Measurements from ENCODE around the gene DDB1.

The DDB1 gene

GRCh38 chr11:61332797-61333549, at the start of gene DDB1, which contains the start of gene TKFC:
TSS of gene DDB1 (minus strand) at chr11:61333105. CDS start at chr11:61332968, 137 bp downstream.
TSS of gene TKFC (plus strand) at chr11:61333228. CDS start at chr11:61334729, 1,501 bp downstream.
- peak; percentile 48 to 97 (median 87) for DNase-seq

DNA sequence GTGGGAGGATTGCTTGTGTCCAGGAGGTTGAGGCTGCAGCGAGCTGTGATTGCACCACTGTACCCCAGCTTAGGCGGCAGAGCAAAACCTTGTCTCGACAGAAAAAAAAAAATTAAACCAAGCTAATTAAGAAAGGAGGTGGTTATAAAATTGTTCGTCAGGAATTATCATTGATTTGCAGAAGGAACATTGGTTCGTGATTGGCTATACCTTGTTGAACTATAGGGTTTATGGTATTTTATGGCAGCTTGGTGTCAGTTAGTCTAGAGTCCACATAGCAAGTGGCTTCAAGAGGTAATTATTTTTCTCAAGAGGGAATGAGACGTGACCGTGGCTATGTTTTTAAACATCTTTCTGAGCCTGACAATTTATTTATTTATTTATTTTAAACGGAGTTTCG, 48.0 kb upstream of the DDB1 start:
- no peak for DNase-seq

- no peak for DNase-seq
These were observed 45.9 kb upstream of the DDB1 start for GRCh38 chr11:61378713-61379313.

GRCh38 chr11:61377461-61378160, 44.7 kb upstream of the DDB1 start:
- DNase-seq: no peak

DNA sequence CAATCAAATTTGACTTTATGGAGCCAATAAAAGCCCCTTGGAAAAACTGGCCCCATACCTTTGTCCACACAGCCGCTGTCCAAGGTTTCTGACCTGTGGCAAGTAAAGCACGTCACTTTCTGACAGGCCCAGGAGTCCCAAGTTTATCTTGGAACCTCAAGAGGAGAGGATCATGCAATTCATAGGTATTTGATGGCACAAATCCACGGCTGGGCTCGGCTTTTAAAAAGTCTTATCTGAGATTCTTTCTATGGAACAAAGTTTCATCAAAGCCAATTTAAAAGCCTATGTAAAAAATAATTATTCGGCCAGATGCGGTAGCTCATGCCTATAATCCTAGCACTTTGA, 42.8 kb upstream of the DDB1 start:
- DNase-seq: no peak

DNA sequence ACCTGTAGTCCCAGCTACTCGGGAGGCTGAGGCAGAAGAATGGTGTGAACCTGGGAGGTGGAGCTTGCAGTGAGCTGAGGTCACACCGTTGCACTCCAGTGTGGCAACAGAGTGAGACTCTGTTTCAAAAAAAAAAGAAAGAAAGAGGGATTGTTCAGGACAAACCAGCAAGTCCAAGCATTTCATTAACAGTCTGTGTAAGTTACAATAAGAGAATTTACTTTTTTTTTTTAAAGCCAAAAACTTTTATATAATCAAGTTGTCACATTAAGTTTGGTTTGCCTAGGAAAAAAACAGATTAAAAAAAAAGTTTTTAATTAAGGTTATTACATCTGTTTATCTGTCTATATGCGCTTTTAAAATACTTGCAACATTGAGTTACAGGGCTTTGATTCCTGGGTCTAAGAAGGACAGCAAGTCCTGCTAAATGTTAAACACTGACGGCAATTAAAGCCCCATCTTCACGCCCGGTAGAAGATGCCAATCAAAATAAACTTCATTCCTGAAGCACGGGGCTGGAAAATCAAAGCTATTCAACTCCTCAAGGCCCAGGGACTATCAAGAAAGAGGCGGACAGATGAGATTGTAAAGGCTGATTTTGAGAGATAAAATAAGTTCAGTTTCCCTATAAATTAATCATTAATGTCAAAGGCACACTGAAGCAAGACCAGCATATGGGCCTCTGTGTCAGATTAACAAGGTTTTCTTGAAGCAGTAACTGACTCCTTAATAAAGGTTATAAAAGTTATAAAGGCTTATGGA, 39.9 kb upstream of the DDB1 start:
- DNase-seq: no peak

DNA sequence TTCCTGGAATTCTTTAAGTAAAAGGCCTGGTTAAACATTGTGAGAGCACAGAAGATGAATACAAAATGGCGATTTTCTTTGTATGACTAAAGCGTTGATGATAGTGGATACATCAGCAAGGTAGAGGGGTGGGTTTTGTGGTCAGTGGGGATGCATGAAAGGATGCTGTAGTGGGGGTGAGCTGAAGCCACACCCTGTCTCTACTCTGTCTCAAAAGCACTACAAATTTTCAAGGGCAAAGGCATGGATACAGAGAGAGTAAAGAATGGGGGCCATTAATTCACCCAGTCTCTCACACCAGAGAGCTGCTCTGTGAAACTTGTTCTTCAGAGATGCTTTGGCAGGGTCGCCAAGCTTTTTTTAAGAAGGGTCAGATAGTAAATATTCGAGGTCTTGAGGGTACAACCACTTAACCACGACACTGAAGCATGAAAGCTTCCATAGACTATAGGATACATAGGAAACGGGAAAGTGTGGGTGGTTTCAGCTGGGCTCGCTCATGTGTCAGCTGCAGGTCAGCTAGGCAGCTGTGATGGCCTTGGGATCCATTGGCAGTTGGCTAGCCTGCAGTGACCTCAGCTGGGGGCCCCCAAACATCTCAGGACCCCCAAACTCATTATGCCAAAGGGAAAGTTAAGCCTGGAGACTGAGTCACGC, 37.6 kb upstream of the DDB1 start:
- DNase-seq: no peak

DNA sequence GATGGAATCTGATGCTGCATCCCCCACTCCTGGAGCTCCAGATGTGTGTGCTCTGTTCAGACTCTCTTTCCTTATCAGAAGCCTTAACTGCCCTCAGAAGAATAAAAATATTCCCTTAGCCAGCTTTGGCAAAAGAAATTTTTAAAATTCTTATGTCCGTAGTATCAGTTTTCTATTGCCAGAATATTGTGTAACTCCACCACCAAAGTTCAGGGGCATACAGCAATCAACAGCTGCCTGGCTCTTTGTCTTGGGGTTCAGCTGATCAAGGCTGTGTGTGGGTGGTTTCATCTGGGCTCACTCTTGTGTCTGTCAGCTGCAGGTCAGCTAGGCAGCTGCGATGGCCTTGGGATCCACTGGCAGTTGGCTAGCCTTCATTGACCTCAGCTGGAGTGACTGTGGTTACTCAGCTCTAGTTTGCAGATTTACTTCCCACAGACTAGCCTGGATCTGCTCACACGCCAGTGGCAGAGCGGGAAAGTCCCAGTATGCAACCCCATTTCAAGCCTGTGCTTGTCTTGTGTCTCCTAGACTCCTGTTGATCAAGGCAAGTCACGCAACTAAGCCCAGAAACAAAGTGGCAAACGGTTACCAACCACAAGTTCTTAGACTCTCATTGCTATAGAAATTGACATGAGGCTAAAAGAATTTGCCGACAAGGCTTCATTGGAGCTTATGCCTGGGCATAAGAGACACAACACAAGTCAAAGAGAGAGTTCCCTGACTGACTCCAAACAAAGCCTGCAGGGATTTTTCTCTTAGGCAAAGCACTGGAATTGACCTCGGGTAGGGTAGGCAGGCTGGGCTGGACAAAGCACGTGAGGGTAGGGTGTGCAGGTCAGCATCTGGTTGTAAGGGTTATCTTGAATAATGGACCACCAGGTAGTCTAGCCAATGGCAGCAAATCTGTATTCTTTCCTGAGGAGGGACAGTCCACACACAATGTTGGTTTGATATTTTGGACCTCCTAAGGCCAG, 36.8 kb upstream of the DDB1 start:
- DNase-seq: peak in 2 of 56 donors; percentile 13 to 19

GRCh38 chr11:61368646-61369045, 35.7 kb upstream of the DDB1 start:
- no peak for DNase-seq

DNA sequence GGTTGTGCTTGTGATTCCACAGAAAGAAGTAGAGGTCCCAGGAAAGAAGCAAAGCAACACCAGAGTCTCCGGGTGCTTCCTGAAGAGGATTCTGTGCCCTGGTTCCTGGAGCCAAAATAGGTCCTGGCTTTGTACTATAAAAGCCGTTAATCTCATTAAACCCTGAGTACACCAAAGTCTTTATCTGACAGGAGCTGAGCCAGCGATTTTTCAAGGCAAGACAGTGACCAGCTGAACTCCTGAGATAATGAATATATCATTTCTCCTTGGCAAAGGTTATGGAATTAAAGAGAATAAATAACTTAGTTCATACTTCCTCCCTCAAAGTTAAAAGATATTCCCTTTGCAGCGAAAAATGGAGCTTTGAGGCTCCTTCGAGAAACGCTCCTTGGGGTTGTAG, 34.5 kb upstream of the DDB1 start:
- DNase-seq: no peak

DNA sequence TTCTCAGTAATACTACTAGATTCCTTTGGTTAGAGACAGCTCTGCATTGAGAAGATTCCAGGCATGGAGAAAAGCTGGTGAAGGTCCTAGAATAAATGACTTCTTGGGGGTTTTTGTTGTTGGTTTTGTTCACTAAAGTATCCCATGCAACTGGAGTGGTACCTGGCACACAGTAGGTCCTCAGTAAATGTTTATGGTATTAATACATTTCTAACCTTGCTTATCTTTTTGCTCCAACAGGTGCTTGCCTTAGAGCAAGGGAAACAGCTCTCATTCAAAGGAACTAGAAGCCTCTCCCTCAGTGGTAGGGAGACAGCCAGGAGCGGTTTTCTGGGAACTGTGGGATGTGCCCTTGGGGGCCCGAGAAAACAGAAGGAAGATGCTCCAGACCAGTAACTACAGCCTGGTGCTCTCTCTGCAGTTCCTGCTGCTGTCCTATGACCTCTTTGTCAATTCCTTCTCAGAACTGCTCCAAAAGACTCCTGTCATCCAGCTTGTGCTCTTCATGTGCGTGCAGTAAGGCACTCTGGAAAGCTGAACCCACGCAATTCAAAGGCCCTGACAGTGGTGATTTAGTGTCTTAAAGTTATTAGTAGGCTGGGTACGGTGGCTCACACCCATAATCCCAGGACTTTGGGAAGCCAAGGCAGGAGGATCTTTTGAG, 31.2 kb upstream of the DDB1 start:
- DNase-seq: no peak

- DNase-seq: peak in 2 of 56 donors; percentile 59 to 64
These were observed 29.6 kb upstream of the DDB1 start for GRCh38 chr11:61362542-61362875.

DNA sequence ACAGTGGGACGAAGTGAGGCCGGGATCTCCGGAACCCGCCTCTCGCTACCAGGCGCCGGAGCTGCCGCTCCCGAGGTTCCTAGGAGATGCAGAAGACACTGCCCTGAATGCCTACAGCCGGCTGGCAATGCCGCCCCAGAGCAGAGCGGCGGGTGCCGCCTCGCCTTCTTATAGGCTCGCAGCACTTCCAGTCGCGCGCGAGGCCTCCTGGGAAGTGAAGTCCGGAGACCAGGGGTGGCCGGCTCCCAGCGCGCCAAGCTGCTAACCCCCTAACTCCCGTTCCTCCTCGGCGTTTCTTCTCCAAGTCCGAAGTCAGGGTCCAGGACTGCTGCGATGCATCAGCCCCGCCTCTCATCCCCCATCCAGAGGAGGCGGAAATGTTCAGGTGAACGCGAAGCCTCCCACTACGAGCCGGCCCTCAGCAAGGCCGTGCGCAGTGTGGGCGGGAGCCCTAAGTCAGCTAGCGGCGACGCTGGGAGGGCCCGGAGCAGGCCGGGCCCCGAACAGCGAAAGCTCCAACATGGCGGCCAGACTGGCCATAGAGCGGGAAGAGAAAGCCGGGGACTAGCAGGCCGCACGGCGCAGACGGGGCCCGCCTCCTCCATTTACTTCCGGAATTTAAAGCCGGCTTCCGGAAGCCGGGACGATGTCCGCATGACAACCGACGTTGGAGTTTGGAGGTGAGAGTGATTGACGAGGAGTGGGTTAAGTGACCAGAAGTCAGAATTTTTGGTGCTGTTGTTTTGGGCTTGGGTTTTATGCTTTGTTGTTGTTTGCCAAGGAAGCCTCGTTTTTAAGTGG, 29.0 kb upstream of the DDB1 start, which contains the start of the genes CYB561A3 and TMEM138:
TSS of gene CYB561A3 (minus strand) at position 142 of the 801 bp plus-strand sequence. CDS start 5,169 bp downstream, outside the sequence.
TSS of gene TMEM138 (plus strand) at position 634 of the 801 bp plus-strand sequence. CDS start 2,017 bp downstream, outside the sequence.
- peak; percentile 51 to 97 (median 92) for DNase-seq

DNA sequence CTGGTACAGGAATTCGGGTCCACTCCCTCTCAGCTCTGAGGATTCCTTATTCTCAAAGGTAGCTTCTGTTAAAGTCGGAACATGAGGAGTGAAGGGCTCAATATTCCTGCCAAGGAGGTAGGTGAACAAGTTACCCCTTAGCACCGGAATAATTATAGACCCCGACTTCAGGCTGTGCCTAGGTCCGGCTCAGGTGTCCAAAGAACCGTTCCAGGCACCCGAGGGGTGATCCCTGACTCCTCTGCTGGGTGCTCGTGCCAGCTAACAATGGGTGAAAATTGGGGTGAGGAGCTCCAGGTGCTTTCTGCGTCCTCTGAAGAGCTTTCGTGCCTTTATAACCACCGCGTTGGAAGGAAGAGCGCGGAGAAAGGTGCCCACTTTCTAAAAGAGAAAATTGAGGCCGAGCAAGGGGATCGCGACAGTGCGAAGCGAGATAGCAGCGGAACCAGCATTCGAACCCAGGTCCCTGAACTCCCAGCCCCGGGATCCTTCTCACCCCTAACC, 28.4 kb upstream of the DDB1 start:
- peak in 1 of 56 donors; percentile 45 for DNase-seq

DNA sequence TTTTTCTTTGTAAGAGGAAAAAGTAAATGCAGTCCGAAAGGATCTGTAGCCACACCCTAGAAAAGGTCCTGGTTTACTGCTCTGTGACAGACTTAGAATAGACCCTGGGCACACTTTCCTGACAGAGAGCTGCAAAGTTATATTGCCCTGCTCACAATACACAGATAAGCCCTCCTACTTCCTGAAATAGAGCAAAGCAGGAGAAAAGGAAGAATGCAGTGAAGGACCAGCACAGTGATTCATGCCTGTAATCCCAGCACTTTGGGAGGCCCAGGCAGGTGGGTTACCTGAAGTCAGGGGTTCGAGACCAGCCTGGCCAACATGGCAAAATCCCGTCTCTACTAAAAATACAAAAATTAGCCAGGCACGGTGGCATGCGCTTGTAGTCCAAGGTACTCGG, 26.6 kb upstream of the DDB1 start:
- DNase-seq: no peak

DNA sequence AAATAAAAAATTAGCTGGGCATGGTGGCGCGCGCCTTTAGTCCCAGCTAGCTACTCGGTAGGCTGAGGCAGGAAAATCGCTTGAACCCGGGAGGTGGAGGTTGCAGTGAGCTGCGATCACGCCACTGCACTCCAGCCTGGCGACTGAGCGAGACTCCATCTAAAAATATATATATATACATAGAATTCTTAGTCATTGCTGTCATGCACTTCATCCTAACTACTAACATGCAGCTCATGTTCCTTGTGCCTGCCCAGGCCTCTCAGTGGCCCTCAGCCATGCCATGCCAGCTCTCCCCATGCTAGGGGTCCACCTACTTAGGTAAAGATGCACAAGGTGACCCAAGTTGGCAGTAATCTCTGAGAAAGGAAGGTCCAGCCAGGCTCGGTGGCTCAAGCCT, 25.7 kb upstream of the DDB1 start:
- DNase-seq: no peak

- no peak for DNase-seq
These were observed 25.0 kb upstream of the DDB1 start for GRCh38 chr11:61357894-61358239.

GRCh38 chr11:61357233-61357893, 24.5 kb upstream of the DDB1 start:
- DNase-seq: peak in 1 of 56 donors; percentile 27

All from amygdala (tissue), 56 donors.